Activated CD4-positive, CD25-positive, alpha-beta regulatory T cell (primary cell): Measurements from ENCODE around the gene BOK.
"Not testable (repeated sequence)": the region's sequence is repeated elsewhere in the genome, so short reads cannot be mapped to it uniquely, and the experiment has no call there.

ENCODE experiments used
- DNase-seq, 4 experiments: peaks; one replicate each; lab custom pipeline; 2025; lab: John Stamatoyannopoulos, UW

BOK gene

GRCh38 chr2:241558532-241559322 lies at the start of gene BOK:
TSS of gene BOK (plus strand) at chr2:241558745. CDS start at chr2:241559484, 739 bp downstream.
- no peak for DNase-seq

GRCh38 chr2:241509155-241509784 lies 49.3 kb upstream of the BOK start:
- no peak for DNase-seq

- no peak for DNase-seq
Observed at GRCh38 chr2:241511091-241511741, 47.3 kb upstream of the BOK start.

- DNase-seq, result no peak
Observed at GRCh38 chr2:241514553-241514952, 44.0 kb upstream of the BOK start.

- no peak for DNase-seq
Observed at GRCh38 chr2:241514986-241515737, 43.4 kb upstream of the BOK start.

- no peak for DNase-seq
Observed at GRCh38 chr2:241516520-241516965, 42.0 kb upstream of the BOK start.

GRCh38 chr2:241517297-241517696 lies 41.2 kb upstream of the BOK start:
- no peak for DNase-seq

- DNase-seq, result no peak
Observed at GRCh38 chr2:241519669-241520068, 38.9 kb upstream of the BOK start.

GRCh38 chr2:241522477-241522876 lies 36.1 kb upstream of the BOK start:
- DNase-seq, result no peak

- DNase-seq, result not testable (repeated sequence)
Observed at GRCh38 chr2:241525818-241526780, 32.4 kb upstream of the BOK start.

GRCh38 chr2:241530571-241530970 lies 28.0 kb upstream of the BOK start:
- no peak for DNase-seq

- DNase-seq, result no peak
Observed at GRCh38 chr2:241531161-241531722, 27.3 kb upstream of the BOK start.

- no peak for DNase-seq
Observed at GRCh38 chr2:241532168-241532567, 26.4 kb upstream of the BOK start.

- DNase-seq, result no peak
Observed at GRCh38 chr2:241532733-241533601, 25.6 kb upstream of the BOK start.

GRCh38 chr2:241534293-241534692 lies 24.3 kb upstream of the BOK start:
- no peak for DNase-seq

GRCh38 chr2:241534701-241535375 lies 23.7 kb upstream of the BOK start:
- DNase-seq, result no peak

GRCh38 chr2:241535871-241536655 lies 22.5 kb upstream of the BOK start:
- no peak for DNase-seq
